ENCODE results near the gene TTL. TPM values are rescaled to one million over a fixed set of nuclear protein-coding genes. Genes with fewer than 3 reads are reported as not detected.

The TTL gene
- total RNA-seq, 1 experiment from 2014 or later: 31.4 TPM

- peak overlapping the region; percentile 52 for H3K27ac ChIP-seq (ENCODE audit: low read length)
- BruUV-seq (replicated peaks): no TSS peak
- no peaks in the 10 kb centered on the region for H4K20me1 ChIP-seq (ENCODE audit: low read length)
- H3K9me3 ChIP-seq (ENCODE audit: low read length): no peaks in the 10 kb centered on the region
- ATAC-seq (peak; percentile 79), DNase-seq (peak; percentile 86)
- POLR2A ChIA-PET (ENCODE audit: unreplicated experiment): no interaction called here
- H2AFZ ChIP-seq (ENCODE audit: low read length): peak overlapping the region; percentile 89
- H3F3A ChIP-seq (ENCODE audit: low read length, unreplicated experiment): no peaks in the 10 kb centered on the region
- CTCF ChIA-PET: interaction anchor here (0.6 kb wide), 3 partner anchors 11 to 67 kb away, joined by 3 to 8 read pairs (median 3); no protein-coding TSS in a partner anchor
- H3K9ac ChIP-seq (ENCODE audit: low read length): peak overlapping the region; percentile 86
- peak overlapping the region; percentile 82 for H3K4me3 ChIP-seq (ENCODE audit: low read length)
- peak overlapping the region; percentile 89 for H3K4me2 ChIP-seq (ENCODE audit: low read length)
- H3K9me2 ChIP-seq (replicated peaks; ENCODE audit: low read length): no peaks in the 10 kb centered on the region
- peaks cover 39% of the 10 kb centered on the region for H3K79me2 ChIP-seq (ENCODE audit: low read length)
- intact Hi-C loops (cut with micrococcal nuclease): loop anchor here (1.0 kb wide), 2 partner anchors 61 to 101 kb away; partner anchors contain the start of gene POLR1B
- H3K27me3 ChIP-seq (ENCODE audit: low read length): no peaks in the 10 kb centered on the region
- TF ChIP-seq EZH2 (IDR thresholded peaks at IDR 0.05; ENCODE audit: low read length, unreplicated experiment) (no peak), CTCF (conservative IDR thresholded peaks at IDR 0.05; ENCODE audit: low read depth, low read length) (peak; percentile 75)
- H3K36me3 ChIP-seq (ENCODE audit: low read depth, low read length): peaks cover 4% of the 10 kb centered on the region; the same call in 1 of the 2 replicates
- H3K4me1 ChIP-seq (ENCODE audit: insufficient read depth, low read length): peaks cover 17% of the 10 kb centered on the region
Measured at GRCh38 chr2:112481050-112481527, 867 bp upstream of the TTL start.

- Histone ChIP-seq H3K9me3 (ENCODE audit: low read length) (no peaks in the 10 kb centered on the region), H3K79me2 (ENCODE audit: low read length) (peaks cover 53% of the 10 kb centered on the region), H4K20me1 (ENCODE audit: low read length) (no peaks in the 10 kb centered on the region), H3K4me1 (ENCODE audit: insufficient read depth, low read length) (peaks cover 17% of the 10 kb centered on the region), H2AFZ (ENCODE audit: low read length) (peak overlapping the region; percentile 70), H3K9ac (ENCODE audit: low read length) (peak overlapping the region; percentile 94), H3K27ac (ENCODE audit: low read length) (peak overlapping the region; percentile 74), H3K9me2 (replicated peaks; ENCODE audit: low read length) (no peaks in the 10 kb centered on the region), H3K36me3 (ENCODE audit: low read depth, low read length) (peaks cover 9% of the 10 kb centered on the region; the same call in 1 of the 2 replicates), H3K27me3 (ENCODE audit: low read length) (no peaks in the 10 kb centered on the region), H3K4me2 (ENCODE audit: low read length) (peak overlapping the region; percentile 99), H3K4me3 (ENCODE audit: low read length) (peak overlapping the region; percentile 100), H3F3A (ENCODE audit: low read length, unreplicated experiment) (no peaks in the 10 kb centered on the region)
- BruUV-seq (replicated peaks): TSS peak; percentile 24
- TF ChIP-seq EZH2phosphoT487 (IDR thresholded peaks at IDR 0.05; ENCODE audit: borderline replicate concordance, low read length) (no peak), CTCF (conservative IDR thresholded peaks at IDR 0.05; ENCODE audit: low read depth, low read length) (no peak), EZH2 (IDR thresholded peaks at IDR 0.05; ENCODE audit: low read length, unreplicated experiment) (no peak)
- POLR2A ChIA-PET (ENCODE audit: unreplicated experiment): interaction anchor here (0.6 kb wide), 1 partner anchor 162 kb away, joined by 5 read pairs; no protein-coding TSS in a partner anchor
- DNase-seq: peak; percentile 41
- peak; percentile 17 for ATAC-seq
- intact Hi-C loops (cut with micrococcal nuclease): no loop called here
- CTCF ChIA-PET: interaction anchor here (0.6 to 0.7 kb wide), 2 partner anchors 9 to 101 kb away, joined by 12 to 16 read pairs; no protein-coding TSS in a partner anchor
Measured at GRCh38 chr2:112482309-112483041, 519 bp downstream of the TTL start.
